HG03103 (cell line): ENCODE results near the gene VCAM1.

Experiments used
- ATAC-seq: cut with Tn5 transposase; IDR thresholded peaks from one replicate; pipeline ENCODE4 v1.9.1; 2021; ENCODE audit warnings: low read depth; ENCODE audit not compliant: unreplicated experiment

VCAM1 gene

DNA sequence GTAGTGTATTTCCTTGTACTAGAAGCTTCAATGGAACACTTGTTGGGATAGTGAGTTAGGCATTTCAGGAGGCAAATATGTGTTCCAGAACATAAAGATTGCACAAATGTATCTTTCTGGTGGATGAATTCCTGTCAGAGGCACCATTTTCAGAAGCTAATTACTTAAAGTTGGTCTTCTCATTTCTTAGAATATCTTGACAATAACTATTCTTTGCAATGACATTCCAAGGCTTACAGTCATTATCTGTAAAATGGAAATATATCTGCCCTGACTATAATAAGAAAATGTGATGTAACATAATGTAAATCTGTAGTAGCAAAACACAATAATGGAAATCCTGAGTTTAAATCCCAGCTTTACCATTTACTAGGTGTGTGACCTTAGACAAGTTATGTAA is 2.7 kb downstream of the VCAM1 start:
- ATAC-seq, result no peak

DNA sequence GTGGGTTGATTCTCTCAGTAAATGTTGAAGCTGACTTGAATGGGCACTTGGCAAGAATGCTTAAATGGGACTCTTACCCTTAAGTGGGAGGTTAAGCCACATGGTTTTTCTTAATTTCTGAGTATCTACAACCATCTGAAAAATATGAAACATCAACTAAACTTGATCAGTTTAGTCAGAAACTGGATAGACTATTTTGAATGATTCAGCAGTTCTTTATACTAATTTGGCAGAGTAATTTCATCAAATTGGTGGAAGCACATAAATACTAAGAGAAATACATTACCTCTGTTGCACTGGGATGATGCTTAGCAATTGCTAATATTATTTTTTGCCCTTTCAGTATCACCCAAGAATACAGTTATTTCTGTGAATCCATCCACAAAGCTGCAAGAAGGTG is 4.7 kb downstream of the VCAM1 start:
- ATAC-seq, result no peak

DNA sequence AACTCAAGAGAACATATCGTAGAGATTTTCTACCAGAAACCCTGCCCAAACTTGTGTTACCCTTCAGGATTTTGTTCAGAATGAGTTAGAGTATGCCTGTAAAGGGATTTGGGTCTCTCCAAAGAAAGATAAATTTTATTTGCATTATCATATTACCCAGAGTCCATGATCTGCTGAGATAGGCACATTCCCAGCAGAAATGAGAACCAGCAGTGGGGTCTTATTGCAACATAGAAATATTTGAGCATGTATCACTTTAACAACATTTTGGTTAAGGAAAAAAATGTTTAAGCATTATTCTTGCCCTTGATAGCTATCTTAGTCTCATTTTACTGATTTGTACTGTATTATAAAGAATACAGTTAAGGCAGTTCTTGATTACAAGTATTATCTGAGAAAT is 10.6 kb downstream of the VCAM1 start:
- no peak for ATAC-seq

DNA sequence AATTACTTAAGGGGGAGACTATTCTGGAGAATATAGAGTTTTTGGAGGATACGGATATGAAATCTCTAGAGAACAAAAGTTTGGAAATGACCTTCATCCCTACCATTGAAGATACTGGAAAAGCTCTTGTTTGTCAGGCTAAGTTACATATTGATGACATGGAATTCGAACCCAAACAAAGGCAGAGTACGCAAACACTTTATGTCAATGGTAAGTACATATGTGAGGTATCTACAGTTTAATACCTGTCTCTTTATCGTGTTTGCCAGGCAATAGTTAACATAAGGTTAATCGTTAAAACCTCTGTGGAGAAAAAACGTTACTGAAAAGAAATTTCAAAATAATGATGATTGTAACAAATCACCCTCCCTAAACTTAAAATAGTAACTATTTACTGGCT is 11.8 kb downstream of the VCAM1 start:
- ATAC-seq, result no peak

DNA sequence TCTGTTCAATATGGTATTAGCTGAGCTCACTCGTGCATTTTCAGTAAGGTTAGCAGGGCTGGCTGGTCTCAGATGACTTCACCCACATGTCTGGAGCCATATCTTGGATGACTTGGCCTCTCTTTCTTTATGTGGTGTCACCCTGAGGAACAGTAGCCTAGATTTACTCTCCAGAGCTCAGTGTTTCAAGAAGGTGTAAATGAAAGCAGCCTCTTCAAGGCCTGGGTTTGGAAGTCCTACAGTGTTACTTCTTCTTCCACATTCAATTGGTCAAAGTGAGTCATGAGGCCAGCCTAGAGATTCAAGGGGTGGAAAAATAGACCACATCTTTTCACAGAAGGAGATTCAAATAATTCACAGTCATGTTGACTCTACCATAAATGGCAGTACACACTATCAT is 12.2 kb downstream of the VCAM1 start:
- ATAC-seq, result no peak

DNA sequence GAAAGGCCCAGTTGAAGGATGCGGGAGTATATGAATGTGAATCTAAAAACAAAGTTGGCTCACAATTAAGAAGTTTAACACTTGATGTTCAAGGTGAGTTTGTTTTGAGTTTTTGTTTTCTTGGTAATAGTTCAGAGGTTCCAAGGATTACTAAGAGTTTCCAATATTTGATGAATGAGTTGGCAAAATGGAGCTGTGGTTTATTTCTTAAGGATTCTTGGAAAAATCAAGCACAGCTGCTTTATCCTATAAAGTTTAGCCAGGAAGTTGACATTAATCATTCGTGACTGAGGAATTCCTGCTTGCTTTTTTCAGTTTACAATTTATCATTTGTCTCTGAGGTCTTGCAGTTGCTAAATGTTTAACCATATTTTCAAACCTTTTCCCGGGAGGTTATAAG is 15.1 kb downstream of the VCAM1 start:
- ATAC-seq, result no peak

DNA sequence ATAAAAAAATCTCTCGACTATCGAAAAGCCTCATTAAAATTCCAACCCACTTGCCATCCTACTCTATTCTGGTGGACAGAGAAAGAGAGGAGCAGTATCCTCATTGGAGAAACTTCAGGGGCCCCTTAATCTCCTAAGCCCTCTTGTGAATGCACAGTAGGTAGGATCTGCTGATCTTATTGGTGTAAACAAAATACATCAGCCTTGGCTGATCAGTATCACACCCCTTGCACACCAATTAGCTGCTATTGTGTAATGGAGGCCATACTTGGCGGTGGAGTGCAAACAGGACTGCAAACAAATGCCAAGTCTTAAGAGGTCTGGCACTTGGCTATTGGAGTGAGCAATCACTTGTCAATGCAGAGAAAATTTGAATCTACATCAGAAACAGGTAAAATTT is 15.7 kb downstream of the VCAM1 start:
- ATAC-seq, result no peak

DNA sequence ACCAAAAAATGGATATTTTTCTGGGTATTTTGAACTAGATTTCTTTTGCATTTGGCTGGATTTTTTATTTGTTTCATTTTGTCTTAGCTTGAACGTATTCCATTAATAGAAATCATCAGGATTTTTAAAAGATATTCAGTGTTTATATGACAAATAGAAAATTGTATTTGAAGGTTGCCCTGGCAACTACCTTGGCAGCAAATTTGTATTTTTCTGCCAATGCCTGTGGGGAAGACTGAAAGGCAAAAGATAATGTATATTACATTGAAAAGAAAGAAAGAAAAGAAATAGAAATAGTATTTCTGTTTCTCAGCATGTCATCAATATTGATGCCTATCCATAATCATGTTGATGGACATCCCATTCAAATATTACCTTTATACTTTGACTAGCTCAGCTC is 16.8 kb downstream of the VCAM1 start:
- ATAC-seq, result no peak

- no peak for ATAC-seq
These were observed 17.2 kb downstream of the VCAM1 start for GRCh38 chr1:100736746-100737145.

GRCh38 chr1:100746542-100746932 is 27.0 kb downstream of the VCAM1 start:
- no peak for ATAC-seq

DNA sequence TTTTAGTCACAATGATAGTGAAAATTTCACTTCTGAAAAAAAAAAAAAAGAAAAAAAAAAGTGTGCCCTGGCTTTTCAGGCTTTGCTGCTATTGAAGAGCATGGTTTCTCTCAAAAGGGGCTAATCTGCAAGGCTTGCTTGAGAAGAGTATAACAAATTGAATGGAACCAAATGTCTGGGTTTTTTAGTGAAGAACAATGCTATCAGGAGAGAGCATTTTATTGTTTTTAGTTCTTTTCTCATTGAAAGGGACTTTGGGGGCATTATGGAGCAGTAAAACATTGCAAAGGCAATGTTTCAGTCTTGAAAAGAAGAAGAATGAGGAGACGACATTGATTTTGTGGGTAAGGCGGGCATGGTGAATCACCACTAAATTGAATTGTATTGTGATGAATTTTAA is 28.2 kb downstream of the VCAM1 start:
- ATAC-seq, result no peak

DNA sequence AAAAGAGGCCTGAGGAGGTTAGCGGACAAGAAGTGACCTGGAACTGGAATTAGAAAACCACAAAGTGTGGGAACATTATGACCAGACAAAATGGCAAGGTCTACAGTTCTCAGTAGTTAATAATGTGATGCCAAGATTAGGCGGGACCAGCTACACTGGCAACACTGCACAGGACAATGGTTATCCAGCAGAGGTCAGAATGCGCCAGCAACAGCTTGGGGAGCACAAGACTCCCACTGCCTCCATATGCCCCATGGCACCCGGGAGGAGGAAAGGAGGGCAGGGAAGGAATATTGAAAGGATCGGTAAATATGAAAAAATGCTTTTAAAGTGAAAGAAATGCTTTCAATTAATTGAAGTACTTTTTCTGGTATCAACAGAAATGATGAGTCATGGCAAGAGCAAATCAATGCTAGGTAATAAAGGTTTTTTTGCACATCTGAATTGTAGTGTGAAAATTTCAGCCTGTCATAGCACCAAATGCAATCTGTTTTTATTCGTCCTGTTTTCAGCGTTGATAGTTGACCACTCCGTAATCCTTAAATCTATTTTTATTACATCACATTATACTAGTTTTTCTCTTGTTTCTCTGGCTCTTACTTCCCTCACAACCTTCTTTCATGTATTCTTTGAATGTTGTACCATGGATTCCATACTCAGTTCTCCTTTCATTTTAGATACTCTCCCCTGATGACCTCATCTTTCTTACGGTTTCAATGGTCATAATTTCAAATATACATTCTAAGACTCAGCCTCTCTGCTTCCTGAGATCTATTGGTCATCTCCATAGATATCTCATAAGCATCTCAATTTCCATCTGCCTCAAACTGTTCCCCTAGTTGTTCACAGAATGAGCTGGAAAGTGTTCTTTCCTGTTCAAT is 30.7 kb downstream of the VCAM1 start:
- no peak for ATAC-seq

- no peak for ATAC-seq
These were observed 33.2 kb downstream of the VCAM1 start for GRCh38 chr1:100752791-100753190.

DNA sequence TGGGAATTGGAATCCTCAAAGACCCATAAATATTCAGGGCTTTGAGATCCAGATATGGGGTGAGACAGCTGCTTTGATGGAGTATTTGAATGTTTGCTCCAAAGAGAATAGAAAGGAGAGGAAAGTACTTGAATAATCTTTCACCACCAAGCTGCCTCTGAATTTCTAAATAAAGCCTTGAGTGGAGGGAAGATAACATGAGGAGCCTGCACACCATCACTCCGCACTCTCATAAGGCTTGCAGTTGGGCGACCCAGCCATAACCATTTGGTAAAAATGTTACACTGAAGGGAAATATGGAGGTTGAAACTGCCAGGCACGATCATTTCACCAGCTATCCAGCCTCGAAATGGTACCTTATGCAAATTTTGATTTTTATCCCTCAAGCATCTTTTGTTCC is 38.4 kb downstream of the VCAM1 start:
- no peak for ATAC-seq

DNA sequence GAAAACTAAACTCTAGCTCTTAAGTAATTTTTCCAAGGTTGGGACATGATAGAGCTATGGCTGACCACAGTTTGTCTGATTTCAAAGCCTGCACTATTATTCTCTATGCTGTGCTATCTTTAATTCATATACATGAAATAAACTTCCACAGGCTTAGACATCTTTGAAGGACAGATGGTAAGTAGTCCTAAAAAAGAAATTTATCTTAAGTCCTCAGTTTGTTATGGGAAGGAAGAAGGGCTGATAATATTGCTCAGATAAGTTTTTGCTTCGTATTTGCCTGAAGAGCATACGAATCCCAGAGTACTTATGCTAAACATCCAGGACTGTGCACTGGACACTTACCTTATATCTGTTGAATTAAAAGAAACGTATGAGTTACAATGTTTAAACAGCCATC is 39.6 kb downstream of the VCAM1 start:
- no peak for ATAC-seq

- no peak for ATAC-seq
These were observed 41.0 kb downstream of the VCAM1 start for GRCh38 chr1:100760511-100760910.

DNA sequence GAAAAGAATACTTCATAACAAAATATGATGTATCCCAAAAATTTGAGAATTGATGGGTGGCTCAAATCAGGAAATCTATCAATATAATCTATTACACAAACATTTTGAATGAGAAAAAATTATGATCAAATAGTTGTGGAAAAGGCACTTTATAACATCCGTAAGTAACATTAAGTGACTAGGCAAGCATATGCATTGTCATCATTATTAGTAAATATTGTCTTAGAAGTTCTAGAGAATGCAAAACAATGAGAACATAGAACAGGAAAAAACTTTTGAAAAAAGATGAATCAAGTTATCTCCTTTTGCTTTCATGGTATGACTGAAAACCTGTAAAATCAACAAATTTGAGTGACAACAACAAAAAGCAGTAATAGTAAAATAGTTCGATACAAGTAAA is 42.9 kb downstream of the VCAM1 start:
- ATAC-seq, result no peak

GRCh38 chr1:100767176-100767890 is 47.8 kb downstream of the VCAM1 start:
- no peak for ATAC-seq

DNA sequence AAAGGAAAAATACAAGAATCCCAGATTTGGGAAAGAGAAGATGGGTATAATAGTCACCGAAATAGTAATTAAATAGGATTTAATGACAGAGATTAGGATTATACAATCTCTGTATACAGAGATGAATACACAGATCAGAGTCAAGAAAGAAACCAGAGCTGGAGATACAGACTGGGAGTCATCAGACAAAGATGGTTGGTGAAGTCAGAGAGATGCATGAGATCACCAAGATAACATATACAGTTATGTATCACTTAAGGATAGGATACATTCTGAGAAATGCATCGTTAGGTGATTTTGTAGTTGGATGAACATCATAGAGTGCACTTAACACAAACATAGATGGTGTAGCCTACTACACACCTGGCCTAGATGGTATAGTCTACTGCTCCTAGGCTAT is 49.8 kb downstream of the VCAM1 start:
- ATAC-seq, result no peak

DNA sequence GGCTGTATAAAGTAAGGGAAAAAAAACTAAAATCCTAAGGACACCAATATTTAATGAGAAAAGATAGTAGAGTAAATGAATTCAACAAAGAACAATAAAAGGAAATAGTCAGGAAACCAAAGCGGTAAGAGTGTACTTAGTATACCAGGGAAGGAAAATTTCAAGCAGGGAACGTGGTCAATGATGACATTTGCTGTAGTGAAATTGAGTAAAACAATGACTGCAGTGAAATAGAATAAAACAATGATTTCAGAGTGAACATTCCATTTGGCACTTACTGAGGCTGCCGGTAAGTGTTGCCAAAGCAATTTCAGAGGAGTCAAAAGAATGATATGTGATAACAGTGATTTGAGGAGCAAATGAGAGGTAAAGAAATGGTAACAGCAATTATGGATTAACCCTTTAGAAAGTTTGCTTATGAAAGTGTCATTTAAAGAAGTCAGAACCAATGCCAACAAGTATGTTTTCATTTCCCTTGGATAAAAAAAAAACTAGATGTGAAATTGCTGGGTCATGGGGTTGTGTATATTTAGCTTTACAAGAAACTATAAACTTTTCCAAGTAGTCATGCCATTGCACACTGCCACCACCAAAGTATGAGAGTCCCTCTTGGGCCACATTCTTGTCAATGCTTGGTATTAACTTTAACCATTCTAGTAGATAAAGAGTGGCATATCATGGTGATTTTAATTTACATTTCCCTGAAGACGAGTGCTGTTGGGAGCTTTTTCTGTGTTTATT is 50.5 kb downstream of the VCAM1 start:
- ATAC-seq, result no peak

GRCh38 chr1:100773444-100773843 is 53.9 kb downstream of the VCAM1 start:
- ATAC-seq, result no peak
